HG03558 (cell line): ENCODE data around the gene COL9A2.

Experiments
- ATAC-seq: cut with Tn5 transposase; IDR thresholded peaks from one replicate; pipeline ENCODE4 v1.9.1; 2021; ENCODE audit warnings: moderate number of reproducible peaks; ENCODE audit not compliant: unreplicated experiment; ENCODE audit errors: extremely low read depth

COL9A2 gene

DNA sequence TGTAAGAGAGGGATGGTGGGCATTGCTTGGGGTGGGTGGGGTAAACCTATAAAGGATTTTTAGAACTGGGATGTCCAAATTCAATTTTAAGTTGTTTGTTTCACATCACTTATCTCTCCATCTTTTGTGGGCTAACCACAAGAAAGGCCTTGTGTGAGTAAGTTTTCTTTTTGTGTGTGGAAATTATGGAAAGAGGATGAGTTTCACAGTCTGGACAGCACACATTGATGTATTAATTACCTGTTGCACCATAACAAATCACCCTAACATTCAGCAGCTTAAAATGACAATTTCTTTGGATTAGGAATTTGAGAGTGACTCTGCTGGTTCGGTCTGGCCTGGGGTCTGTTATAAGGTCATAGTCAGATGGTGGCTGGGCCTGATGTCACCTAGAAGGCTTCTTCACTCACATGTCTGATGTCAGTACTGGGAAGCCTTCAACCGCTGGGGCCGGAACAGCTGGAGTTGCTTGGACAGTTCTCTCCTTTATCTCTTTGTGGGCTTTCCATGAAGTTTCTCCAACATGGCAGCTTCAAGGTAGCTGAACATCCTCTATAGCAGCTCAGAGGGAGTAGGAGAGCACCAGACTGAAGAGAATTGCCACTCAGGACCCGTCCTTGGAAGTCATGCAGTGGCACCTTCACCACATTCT, 2.0 kb upstream of the COL9A2 start:
- no peak for ATAC-seq

DNA sequence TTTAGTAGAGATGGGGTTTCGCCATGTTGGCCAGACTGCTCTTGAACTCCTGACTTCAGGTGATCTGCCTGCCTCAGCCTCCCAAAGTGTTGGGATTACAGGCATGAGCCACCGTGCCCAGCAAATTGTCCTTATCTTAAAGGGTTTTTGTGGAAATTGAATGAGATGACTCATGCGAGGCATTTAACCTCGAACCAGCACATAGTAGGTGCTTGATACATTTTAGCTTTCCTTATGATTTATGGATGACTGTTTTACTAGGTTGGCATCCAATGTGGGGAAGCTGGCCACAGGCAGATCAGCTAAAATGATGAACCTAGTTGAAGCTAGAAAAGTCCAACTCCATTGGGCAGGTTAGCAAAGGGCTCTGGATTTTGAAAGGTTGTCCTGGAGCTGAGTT, 1.4 kb upstream of the COL9A2 start:
- ATAC-seq: no peak

DNA sequence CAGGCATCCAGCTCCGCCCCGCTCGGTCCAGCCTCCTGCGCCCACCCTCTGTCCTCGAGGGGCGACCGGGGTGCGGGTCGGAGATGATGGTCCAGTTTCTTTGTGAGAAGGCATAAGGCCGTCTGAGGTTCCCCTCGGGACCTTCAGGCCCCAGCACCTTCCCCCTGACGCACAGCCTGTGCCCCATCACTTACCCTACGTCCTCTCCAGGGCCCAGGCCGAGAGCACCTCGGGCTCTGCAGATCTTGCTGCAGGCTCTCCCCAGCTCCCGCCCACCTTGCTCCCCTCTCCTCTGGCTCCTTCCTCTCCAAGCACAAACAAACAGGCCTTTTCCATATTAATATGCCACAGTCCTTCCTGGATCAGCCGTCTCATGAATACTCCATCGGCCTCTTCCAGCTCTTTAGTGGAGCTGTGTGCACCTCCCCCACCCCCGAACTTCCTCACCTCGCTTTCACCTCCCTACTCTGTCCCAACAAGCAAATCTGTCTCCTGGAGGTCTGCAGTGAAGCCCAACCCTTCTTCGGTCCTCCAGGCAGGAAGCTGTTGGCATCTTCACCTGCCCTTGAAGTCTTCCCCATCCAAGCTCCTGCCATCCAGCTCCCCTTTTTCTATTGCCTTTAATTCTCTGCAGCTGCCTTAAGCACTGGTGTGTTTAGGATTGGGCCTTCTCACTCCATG, 448 bp upstream of the COL9A2 start:
- no peak for ATAC-seq

DNA sequence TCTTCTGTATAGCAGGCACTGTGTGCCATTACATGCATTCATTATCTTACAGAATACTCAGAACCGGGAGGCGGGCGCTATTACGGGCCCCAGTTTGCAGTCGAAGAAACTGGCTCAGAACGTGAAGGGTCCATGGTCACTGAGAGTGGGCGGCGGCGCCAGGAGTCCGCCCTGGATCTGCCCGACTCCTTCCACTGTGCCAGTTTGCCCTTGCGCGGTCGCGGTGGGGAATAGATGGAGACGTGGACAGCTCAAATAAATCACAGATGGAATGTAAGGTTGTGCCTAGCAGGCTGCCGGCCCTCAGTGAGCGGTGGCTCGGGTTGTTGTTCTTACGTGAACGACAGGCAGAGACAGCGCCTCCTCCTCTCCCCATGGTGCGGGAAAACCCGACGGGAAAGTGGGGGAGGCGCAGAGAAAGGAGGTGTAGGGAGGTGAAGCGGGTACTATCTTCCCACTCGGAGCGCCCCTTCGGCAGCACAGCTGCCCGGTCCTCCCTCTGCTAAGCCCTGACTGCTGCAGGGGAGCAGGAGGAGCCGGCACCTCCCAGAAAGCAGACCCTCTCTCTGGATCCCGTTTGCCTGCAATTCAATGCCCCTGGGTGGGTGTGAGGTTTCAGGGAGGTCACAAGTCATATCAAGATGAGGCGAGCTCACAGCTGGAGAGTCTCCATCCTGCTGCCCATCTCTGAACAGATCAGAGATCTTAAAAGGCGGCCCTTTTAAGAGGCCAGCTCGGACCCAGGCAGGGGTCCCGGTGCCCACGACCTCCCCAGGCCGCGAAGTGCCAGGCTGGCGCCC, 1.1 kb downstream of the COL9A2 start:
- no peak for ATAC-seq

DNA sequence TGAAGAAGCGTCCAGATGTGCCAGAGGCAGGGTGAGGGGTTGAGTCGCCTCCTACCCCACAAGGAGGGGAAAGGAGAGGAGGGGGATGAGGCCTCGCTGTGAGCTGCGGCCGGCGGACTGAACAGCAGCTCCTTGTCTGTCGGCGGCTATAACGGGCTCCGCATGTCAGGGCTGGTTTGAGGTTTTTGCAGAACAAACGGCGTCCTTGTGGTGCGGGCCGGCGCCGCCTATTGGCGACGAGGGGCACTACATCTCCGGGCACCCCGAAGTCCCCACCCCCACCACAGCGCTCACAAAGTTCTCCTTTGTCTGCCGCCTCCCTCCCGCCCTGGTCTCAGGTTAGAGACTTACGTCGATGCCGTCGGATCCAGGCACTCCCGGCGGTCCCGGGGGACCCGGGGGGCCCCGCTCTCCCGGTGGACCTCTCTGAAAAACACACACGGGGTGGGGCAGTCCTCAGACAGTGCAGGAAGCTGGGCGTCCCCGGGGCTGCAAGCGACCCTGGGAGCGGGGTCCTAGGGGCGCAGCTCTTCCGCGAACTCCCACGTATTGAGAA, 1.8 kb downstream of the COL9A2 start:
- ATAC-seq: no peak

DNA sequence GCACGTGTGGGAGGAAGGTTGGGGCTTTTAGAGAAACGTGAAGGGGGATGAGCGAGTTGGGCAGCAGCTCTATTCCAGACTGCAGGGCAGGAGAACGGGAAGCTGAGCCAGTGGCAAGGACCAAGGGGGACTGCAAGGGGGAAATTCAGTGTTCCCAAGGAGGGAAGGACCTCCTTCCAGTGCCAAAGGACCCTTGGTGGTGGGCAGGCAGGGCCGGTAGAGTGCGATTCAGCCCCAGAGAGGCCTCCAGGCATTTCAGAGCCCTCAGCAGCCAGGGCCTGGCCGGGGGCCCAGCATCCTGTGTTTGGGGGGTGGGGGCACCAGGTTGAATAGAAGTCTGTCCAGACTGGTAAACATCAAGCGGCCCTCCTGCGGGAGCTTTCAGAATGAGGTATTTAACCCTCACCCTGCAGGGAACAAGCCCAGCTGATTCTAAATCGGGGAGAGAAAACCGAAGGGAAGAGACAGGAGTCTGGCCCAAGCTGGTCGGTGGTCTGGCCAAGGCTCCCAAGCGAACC, 2.3 kb downstream of the COL9A2 start:
- no peak for ATAC-seq

DNA sequence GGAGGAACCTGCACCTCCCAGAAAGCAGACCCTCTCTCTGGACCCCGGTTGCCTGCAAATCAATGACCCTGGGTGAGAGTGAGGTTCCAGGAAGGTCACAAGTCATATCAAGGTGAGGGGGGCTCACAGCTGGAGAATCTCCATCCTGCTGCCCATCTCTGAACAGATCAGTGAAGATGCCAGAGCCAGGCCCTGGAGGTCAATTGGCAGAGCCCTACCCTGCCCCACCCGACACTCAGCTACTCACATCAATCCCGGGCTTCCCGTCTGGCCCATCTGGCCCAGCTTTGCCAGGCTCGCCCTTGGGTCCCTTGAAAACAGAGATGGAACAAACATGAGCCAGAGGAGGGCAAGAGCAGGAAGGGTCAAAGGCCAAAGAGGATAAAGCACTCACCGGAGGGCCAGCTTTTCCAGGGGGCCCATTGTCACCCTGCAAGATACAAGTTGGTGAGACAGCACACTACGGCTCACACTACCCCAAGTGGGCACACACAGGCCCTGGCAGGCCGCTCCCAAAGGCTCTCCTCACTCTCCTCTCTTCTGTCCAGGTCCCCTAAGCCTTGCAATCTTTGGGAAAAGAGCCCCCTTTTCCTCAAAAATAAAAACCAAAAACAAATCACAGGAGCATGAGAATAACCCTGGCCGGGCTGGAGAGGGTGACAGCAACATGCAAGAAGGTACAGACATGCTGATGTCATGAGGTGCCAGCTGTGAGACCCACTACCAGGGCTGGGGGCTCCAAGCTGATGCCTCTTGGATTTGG, 2.9 kb downstream of the COL9A2 start:
- ATAC-seq: no peak

DNA sequence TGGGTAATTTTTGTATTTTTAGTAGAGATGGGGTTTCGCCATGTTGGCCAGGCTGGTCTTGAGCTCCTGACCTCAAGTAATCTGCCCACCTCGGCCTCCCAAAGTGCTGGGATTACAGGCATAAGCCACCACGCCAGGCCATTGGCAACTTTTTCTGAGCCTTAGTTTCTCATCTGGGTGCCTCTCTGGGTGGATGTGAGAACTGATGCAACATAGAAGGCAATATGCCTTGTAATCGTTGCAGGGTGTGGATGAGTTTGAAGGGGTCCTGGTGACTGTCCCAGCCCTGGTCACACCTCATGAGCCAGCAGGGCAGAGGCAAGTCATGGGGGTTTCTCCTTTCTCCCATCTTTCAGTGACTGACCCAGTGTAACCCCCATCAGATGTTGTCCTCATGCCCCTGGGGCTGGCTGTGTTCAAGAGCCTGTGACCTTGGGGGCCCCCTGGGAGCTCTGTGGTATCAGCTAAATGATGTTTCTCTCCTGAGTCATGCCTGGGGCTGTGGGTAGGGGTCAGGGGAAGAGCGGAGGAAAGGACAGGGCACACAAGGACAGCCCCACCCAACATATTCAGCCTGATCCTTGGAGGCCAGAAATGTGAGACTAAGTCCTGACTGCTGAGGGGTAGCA, 3.6 kb downstream of the COL9A2 start:
- ATAC-seq: no peak

DNA sequence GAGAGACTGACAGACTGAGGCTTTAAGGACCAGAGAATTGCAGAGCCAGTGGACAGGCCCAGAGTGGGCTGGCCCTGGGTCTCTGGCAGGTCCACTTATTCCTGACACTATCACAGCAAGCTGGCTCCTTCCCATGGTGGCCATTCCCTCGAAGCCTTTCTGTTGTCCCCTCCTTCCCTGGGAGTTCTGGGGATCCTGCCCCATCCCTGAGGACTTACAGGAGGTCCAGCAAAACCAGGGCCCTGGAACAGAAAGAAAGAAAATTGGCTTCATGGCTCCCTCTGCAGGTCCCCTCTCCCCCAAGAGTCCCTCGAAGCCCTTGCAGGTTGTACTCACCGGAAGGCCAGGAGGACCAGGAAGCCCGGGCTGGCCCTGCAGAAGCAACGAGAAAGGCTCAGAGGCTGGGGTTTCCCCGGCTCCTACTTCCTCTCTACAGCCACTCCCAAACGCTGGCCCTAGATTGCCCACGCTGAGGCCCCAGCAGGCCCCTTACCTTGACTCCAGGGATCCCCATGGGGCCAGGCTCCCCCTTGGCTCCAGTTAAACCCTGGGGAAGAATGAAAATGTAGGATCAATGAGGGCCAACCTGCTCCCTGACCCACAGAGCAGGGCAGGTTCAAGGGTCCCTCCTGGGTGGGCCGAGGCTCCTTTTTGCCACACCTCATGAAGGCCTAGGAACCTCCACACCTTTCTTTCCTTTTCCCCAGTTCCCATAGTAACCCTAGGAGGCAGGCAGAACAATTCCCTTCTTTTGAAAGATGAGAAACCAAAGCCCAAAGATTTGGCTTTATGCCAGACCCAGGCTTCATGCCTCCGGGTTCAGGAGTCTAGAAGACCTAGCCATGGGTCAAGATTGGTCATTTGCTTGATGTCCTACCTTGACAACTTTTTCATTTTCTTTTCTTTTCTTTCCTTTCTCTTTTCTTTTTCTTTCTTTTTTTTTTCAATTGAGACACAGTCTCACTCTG, 4.6 kb downstream of the COL9A2 start:
- no peak for ATAC-seq

DNA sequence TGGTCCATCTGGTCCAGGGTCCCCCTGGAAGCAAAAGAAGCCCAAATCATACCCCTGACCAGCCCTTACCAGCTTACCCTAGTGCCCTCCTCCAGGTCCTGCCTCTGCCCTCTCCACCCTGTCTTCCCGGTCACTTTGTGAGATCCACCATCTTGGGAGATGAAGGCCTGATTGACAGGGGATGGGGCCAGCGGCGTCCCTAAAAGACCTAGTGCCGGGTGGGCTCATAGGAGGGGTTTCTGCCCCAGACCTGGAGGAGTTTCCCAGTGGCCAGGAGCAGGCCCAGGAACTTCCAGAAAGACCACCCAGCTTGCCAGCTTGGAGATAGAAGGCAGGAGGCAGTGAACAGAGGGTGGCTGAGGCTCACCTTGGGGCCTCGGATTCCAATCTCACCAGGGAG, 5.4 kb downstream of the COL9A2 start:
- ATAC-seq: no peak

DNA sequence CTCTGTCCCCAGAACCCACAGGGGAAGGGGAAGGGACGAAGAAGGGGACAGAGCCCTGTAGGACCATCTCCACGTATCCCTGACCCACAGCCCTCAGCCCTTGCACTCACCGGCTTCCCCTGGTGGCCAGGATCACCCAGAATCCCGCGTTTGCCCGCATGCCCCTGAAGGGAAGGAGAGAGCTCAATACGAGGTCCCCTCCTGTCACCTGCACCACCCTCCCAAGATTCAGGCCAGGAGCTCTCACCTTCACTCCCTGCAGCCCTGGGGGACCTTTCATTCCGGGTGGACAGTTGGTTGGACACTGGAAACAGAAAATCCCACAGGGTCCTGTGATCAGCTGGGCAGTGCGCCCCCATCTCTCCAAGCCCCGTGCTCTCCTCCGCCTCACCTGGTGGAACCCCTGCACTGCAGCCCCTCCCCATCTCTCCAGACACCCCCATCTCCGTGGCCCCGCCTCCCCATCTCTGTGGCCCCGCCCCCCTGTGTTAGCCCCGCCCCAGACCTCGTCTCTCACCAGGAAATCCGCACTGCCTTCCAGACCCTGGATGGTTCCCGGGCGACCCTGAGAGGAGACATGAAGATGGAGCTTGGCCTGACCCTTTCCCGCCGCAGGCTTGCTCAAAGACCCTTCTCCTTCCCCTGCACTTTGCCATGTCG, 6.0 kb downstream of the COL9A2 start:
- ATAC-seq: no peak

DNA sequence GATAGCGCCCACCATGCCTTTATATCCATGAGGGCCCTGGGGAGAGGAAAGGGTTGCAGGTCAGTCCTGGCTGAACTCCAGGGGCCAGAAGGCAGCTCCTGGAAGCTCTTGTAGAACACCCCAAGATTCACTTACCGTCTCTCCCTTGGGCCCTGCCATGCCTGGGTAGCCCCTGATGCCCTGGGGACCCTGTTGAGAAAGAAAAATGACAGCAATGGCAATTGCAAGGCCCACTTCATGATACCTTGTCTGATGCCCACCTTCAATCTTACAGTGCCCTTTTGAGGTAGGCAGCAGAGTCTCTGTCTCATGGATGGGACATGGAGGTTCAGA, 7.0 kb downstream of the COL9A2 start:
- ATAC-seq: no peak

DNA sequence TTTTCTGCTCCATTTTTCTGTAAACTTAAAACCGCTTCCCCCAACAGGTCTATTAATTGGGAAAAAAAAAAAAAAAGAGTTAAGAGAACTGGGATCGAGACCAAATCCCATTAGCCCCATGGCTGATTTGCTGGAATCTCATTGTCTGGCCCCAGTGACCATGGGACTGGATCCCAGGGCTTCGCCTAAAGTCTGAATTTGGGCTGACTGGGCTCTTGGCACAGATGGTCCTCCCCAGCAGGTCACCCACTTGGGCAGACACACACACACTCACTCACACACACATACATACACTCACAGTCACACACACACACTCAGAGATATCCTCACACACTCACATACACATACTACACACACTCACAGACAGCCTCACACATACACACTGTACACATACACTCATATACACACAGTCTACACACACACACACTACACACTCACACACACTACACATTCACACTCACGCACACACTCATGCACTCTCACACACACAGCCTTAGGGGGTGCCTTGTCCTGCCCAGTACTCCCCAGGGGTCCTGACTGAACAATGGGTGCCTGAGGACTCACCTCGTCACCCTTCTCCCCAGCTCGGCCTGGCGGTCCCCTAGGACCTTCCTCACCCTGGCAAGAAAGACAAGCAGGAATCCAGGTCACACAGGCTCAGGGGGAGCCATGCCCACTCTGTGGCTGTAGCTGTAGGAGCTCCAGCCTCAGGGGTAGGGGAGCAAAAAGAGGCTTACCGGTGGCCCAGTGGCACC, 7.5 kb downstream of the COL9A2 start:
- ATAC-seq: no peak

DNA sequence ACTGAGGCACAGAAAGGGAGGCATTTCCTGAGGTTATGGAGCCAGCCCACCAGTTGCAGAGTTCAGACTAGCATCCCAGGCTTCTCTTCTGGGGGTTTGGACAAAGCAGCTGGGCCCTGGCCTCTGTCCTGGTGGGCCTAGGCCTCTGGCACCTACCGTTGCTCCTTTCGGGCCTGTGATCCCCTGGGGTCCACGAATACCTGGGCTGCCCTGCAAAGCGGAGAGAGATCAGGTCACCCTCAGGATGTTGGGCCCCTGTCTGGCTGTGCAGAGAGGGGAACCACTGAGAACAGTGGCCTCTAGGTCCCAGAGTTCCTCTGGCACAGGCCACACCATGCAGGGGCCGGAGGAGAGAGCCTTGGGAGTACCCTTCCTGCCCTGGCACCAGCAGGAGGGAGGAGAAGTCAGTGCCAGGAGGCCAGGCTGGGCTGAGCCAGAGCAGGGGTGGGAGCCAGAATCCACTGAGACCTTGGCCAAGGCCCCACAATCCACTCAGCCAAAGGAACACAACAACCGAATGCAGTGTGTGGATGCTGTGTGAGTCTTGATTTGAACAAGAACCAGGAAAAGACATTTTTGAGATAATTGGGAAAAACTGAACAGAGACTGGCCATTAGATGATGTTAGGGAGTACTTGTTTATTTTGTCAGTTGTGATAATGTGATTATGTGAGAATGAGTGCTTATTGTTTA, 8.9 kb downstream of the COL9A2 start:
- no peak for ATAC-seq

DNA sequence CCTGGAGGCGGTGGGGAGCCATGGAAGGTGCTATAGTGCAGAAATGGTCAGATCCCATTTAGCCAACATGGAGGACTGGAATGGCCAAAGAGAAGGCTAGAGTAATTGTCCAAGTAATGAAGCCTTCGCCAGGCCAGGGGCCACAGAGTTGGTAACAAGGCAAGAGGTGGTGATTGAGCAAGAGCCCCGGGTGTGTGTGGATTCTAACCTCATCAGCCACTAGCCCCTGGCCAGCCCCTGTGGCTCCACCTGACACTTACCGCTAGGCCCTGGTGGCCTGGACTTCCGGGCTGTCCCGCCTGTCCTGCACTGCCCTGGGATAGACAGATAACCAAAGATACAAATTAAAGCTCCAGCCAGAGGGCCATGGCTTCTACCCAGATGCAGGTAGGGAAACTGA, 9.9 kb downstream of the COL9A2 start:
- ATAC-seq: no peak

DNA sequence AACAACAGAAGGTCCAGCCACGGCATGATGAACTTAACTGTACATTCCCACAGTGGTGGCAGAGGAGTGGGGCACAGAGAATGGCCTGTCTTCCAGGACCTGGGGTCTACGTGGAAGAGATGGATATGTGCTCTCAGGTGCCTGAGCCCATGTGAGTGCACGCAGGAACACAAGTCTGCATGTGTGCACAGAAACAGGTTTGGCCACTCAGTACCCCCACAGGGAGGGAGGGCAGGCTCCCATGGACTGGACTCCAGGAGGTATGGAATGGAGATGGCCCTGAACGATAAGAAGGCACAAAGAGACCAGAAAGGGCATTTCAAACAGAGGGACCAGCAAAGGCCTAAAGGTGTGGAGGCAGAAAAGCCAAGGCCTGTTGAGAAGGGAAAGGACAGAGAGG, 10.8 kb downstream of the COL9A2 start:
- no peak for ATAC-seq

DNA sequence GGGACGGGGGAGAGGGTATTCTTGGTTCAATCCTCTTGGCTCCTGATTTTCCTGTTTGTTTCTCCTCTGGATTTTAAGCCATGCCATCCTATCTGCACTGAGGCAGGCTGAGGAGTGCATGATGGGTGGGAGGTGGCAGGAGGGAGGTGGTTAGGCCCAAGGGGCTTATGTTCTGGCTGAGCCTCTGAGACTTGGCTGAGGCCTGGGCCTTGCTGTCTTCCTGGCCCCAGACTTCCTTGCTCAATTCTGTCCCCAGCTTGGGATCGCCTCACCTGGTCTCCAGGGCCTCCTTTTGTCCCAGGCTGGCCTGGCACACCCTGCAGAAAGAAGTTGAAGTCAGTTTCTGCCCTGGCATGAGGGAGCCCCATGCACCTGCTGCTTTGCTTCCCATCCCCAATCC, 11.2 kb downstream of the COL9A2 start:
- no peak for ATAC-seq
